SHP77 treated with DMSO at 0.1 percent for 48 hours (cell line): Measurements from ENCODE around the gene RPH3AL.

Source experiments
- DNase-seq: peaks from one replicate; lab custom pipeline; 2025; lab: John Stamatoyannopoulos, UW

RPH3AL gene

GRCh38 chr17:352421-353212, at the start of gene RPH3AL:
Gene RPH3AL (minus strand): TSS chr17:352807. CDS start chr17:327543, 25,264 bp downstream.
- DNase-seq: peak; percentile 98

GRCh38 chr17:400257-400656, 47.6 kb upstream of the RPH3AL start:
- no peak for DNase-seq

GRCh38 chr17:396788-397187, 44.2 kb upstream of the RPH3AL start:
- no peak for DNase-seq

GRCh38 chr17:395974-396373, 43.4 kb upstream of the RPH3AL start:
- DNase-seq: no peak

GRCh38 chr17:395179-395578, 42.6 kb upstream of the RPH3AL start:
- DNase-seq: no peak

- DNase-seq: no peak
These were observed 42.1 kb upstream of the RPH3AL start for GRCh38 chr17:394718-395095.

GRCh38 chr17:393806-394717, 41.5 kb upstream of the RPH3AL start:
- no peak for DNase-seq

- no peak for DNase-seq
These were observed 39.2 kb upstream of the RPH3AL start for GRCh38 chr17:391850-392249.

- no peak for DNase-seq
These were observed 37.4 kb upstream of the RPH3AL start for GRCh38 chr17:390025-390424.

GRCh38 chr17:388087-388486, 35.5 kb upstream of the RPH3AL start:
- no peak for DNase-seq

- DNase-seq: peak; percentile 18
These were observed 33.7 kb upstream of the RPH3AL start for GRCh38 chr17:386141-386876.

- no peak for DNase-seq
These were observed 33.2 kb upstream of the RPH3AL start for GRCh38 chr17:385836-386140.

- DNase-seq: no peak
These were observed 32.7 kb upstream of the RPH3AL start for GRCh38 chr17:385178-385835.

- DNase-seq: no peak
These were observed 32.1 kb upstream of the RPH3AL start for GRCh38 chr17:384622-385177.

GRCh38 chr17:383771-384621, 31.4 kb upstream of the RPH3AL start:
- DNase-seq: no peak

GRCh38 chr17:382644-383533, 30.3 kb upstream of the RPH3AL start:
- DNase-seq: peak; percentile 19

GRCh38 chr17:381941-382643, 29.5 kb upstream of the RPH3AL start:
- no peak for DNase-seq

GRCh38 chr17:381516-381915, 28.9 kb upstream of the RPH3AL start:
- no peak for DNase-seq
